Ovary (tissue), 3 donors: Measurements from ENCODE around the gene P2RY6.

Source experiments
- EP300 ChIP-seq: sonication (generic); formaldehyde crosslinking; IDR thresholded peaks from one replicate; pipeline ENCODE4 v1.6.1; 2017; ENCODE audit warnings: antibody characterized with exemption
- POLR2A ChIP-seq: fragments of 450-650 bp; IDR thresholded peaks from one replicate; pipeline ENCODE4 v1.6.1; 2017; ENCODE audit warnings: antibody characterized with exemption, mild to moderate bottlenecking, moderate library complexity
- TF ChIP-seq, protein P1 (sequence below), 3 donors: fragments of 450-650 bp in 2 of 3; fragments of 200-600 bp in 1 of 3; IDR thresholded peaks; one replicate each; pipeline versions ENCODE4 v1.5.1 to v1.8.0; 2016 to 2022; ENCODE audit warnings: antibody characterized with exemption in 3 of 3, mild to moderate bottlenecking in 1 of 3
- donor health status: DM: no; HTN: no; CAD: no.

DNA sequence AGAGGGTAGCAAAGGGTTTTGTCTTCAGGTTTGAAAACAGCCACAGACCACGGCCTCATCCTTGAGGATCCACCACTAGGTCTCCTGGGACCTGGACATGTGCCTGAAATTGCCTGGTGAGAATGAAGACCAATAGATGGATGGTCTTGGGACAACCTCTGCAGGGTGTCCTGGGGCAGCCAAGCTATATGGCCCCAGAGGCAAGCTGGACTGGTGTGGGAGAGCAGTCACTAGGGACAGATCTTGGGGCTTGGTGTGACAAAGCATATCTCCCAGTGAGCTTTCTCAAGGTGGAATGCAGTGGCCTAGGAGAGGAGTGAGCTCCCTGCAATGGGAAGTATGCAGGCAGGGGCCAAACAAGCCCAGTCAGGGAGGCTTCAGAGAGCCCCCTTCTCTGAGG is 13.6 kb downstream of the P2RY6 start:
- TF ChIP-seq, protein P1, sequence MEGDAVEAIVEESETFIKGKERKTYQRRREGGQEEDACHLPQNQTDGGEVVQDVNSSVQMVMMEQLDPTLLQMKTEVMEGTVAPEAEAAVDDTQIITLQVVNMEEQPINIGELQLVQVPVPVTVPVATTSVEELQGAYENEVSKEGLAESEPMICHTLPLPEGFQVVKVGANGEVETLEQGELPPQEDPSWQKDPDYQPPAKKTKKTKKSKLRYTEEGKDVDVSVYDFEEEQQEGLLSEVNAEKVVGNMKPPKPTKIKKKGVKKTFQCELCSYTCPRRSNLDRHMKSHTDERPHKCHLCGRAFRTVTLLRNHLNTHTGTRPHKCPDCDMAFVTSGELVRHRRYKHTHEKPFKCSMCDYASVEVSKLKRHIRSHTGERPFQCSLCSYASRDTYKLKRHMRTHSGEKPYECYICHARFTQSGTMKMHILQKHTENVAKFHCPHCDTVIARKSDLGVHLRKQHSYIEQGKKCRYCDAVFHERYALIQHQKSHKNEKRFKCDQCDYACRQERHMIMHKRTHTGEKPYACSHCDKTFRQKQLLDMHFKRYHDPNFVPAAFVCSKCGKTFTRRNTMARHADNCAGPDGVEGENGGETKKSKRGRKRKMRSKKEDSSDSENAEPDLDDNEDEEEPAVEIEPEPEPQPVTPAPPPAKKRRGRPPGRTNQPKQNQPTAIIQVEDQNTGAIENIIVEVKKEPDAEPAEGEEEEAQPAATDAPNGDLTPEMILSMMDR (IDR thresholded peaks at IDR 0.05) = no peak
- TF ChIP-seq EP300 (no peak), POLR2A (no peak)
